ENCODE measurements around the gene BTBD9.

BTBD9 gene

DNA sequence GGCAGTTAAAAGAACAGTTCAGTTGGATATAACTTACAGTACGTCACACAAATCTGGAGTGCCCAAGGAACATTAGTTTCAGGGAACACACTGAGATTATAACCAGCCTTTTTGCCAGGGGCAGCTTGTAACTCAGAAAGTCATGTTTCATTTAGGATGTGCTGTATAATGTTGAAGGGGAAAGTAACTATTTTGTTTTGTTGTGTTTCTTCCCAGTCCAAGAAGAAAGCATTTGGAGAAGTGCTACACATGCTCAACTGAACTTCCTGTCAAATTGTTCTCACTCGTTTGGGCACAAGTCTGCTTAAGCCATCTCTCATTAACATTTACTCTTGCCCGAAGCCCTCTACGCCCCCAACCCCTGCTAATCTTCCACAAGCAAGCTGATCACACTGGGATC is 157.9 kb downstream of the BTBD9 start:
- no peak for DNase-seq (ENCODE audit: low read depth in 3 of 3)

DNA sequence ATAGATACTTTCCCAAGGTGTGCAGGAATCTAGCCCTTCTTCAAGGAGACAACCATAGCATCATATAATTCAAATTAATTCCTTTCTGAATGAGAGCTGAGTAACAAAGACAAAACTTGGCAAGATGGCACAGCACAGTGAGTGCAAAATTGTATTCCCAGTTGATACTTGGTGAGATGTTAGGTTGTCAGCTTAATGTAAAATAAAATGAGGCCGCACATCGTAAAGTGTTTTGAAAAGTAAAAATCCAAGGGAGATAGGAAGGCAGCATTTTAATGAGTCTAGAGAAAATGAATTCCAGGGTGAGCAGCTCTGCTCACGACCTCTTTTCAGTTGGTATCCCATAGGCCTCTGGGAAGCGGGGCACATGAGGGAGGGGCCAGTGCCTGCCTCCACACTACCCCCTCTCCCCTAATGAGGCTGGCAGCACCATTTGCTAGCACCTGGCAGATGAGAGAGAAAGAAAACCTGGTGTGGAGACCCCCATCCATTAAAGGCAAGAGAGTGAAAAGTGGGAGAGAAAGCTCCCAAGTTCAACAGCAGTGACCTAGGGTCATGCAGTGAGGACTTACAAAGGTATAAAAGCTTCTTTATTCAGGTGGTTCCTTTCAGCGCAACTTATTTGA is 158.4 kb downstream of the BTBD9 start:
- no peak for DNase-seq (ENCODE audit: low read depth in 3 of 3)

DNA sequence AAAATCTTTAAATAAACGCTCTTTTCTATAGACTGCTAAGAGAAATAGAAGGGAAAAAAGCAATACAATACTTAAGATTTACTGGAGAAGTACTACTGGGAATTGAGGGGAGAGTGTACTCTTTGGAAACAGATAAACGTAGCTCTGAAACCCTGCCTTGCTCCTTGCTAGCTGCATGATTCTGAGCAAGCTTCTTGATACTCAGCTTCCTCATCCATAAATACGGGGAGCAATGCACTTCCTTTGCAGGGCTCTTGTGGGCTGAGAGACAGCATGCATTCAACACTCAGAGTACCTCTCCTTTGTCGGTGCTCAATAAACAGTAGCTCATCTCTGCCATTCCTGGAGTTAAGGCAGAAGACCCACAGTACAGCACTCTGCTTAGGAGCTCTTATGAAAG is 159.7 kb downstream of the BTBD9 start:
- no peak for DNase-seq (ENCODE audit: low read depth in 3 of 3)

DNA sequence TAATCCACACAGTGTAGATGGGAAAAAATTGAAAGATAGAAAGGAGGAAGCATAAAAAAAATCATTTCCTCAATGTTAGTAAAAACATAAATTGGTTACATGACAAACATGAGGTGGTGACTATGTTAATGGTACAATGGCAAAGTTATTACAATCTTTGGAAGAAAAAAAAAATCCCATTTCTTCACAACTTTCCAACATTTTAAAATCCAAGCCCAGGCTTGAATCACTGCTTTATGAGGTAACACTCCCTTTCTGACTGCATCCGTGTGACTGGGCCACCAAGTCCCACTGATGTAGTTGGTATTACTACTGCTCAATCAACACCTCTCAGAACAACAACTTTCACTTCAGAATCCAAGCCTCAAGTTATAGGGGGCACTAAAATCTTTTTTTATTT is 160.4 kb downstream of the BTBD9 start:
- DNase-seq (ENCODE audit: low read depth in 3 of 3), result no peak

DNA sequence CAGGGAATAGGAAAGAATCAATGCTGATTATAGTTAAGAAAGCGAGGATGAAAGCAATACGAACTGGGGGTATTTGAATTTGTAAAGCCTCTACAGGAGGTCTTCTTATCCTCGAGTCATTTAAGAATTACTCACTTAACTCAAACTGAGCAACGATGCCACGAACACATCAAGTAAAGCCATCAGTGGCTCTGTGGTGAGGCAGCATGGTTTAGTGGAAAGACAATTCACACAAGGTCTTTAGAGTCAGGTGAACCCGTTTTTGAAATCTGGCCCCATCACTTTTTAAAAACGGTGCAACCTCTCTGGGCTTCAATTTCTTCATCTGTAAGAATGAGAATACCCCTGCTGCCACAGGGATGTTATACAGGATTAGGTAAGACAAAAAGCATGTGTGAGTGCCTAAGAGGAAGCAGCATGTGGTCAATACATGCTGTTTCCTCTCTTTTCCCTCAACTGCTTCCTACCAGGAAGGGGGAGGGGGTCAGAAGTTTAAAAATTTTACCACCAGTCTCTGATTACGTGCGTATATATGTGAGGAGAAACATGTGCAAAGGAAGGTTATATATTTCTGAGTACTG is 162.0 kb downstream of the BTBD9 start:
- DNase-seq (ENCODE audit: low read depth in 3 of 3), result no peak

DNA sequence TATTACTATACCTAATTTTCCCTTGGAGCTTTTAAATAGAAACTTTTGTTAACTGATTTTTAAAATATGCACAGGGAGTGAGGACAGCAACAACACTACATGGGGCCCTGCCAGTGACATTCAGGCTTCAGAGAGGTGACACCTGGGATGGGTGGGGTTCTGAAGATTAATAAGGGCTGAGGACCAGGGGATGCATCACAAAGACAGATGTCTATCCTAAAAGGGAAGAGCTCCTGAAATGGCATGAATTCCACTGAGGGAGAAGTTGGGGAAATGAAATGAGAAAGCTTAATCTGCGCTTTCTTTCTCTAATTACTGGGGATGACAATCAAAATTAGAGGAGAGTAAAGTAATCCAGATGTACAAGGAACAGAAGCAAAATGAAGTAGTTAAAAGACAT is 162.8 kb downstream of the BTBD9 start:
- DNase-seq (ENCODE audit: low read depth in 3 of 3), result no peak

DNA sequence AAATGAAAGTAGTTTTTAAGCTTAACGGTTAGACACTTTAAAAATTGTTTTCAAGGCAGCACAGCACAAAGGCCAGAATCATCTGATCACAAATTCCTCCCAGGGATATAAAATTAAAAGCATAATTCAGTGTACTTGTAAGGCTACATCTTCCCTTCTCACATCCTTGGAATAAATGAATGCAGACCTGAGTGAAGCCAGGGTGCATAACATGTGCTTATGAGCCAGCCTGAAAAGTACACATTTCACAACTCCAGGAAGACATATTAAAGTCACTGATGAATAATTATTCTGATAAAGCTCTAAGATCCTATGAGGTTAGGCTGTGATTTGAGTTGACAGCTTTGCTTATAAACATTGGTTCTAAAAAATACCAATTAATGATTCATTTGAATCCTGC is 163.6 kb downstream of the BTBD9 start:
- DNase-seq (ENCODE audit: low read depth in 3 of 3), result no peak

DNA sequence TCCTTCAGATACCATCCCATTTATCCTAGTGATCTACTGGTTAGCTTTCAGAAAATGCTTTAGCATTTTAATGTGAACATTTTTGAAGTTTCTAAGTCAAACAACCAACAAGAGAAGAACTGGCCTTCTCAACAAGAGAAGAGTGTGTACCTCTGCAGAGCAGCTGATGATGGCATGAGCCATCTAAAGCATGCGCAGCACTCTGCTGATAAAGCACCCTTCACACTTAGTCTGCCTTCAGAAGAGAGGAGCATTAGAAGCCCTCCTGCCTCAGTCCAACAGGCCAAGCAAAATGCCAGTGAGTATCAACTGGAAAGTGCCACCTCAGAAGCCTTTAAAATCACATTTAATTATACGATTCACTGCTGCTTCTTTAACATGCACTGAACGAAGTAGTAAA is 169.2 kb downstream of the BTBD9 start:
- no peak for DNase-seq (ENCODE audit: low read depth in 3 of 3)

DNA sequence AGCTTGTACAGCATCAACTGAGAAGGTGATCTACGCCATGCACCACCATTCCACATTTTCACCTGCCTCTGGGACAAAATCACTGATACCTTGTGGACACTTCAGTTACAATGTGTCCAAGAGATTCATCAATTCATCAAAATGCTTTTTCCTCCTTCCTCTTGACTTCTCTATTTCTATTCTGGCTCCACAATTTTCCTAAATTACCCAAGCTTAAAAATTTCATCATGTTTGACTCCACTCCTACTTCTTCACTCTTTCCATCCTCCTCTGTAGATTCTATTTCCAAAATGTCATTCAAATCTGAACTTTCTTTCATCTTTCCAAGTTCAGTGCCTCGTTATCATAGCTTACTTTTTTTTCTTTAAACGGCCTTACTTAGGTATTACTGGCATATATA is 172.2 kb downstream of the BTBD9 start:
- DNase-seq (ENCODE audit: low read depth in 3 of 3), result no peak

DNA sequence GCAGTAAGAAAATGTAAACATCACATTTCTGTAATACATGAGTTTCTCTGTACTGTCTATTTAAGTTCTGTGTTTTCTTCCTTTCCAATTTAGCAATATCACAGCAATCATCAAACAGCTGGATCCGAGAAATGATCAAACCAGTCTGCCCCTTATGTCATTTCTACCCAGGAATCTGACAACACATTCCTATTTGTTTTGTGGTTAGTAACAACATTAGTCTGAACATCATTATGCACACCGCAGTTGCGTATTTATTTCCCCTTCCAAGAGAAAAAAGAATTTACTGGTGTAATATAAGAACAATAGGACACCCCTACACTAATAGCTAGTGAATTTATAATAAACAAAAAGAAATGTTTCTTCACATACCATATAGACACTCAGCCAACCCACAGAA is 179.5 kb downstream of the BTBD9 start:
- DNase-seq (ENCODE audit: low read depth in 3 of 3), result no peak

DNA sequence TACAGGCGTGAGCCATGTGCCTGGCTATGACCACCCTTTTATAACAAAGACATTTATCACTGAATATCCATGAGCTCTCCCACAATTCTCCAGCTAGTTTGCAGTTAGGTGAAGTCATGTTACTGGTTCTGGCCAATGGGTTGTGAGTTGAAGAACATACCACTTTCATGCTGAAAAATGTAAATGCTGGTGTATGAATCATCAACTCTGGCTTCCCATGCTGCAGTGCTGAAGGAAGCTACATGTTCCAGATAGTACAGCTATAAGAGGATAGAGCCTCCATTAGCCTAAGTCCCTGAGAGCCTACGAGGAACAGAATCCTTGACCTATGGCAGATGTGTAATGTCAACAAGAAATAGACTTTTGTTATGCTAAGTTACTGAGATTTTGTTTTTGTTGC is 180.4 kb downstream of the BTBD9 start:
- DNase-seq (ENCODE audit: low read depth in 3 of 3), result no peak

DNA sequence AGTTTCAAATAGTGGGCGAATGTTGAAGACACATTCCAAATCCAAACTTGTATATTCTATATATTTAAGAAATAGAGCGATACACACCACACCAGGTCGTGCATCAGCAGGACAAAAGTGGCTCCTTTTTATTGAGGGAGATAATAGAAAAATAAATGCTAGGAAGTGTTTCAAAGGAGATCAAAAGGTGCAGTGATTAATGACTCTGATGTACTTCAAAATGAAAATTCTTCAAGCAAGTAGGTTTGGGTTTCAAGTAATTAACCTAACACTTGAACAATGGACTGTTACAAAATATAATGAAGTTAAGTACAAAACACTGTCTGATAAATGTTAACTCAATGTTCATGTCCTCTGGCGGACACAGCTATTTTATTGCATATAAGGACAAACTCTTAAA is 185.9 kb downstream of the BTBD9 start:
- DNase-seq (ENCODE audit: low read depth in 3 of 3), result no peak

DNA sequence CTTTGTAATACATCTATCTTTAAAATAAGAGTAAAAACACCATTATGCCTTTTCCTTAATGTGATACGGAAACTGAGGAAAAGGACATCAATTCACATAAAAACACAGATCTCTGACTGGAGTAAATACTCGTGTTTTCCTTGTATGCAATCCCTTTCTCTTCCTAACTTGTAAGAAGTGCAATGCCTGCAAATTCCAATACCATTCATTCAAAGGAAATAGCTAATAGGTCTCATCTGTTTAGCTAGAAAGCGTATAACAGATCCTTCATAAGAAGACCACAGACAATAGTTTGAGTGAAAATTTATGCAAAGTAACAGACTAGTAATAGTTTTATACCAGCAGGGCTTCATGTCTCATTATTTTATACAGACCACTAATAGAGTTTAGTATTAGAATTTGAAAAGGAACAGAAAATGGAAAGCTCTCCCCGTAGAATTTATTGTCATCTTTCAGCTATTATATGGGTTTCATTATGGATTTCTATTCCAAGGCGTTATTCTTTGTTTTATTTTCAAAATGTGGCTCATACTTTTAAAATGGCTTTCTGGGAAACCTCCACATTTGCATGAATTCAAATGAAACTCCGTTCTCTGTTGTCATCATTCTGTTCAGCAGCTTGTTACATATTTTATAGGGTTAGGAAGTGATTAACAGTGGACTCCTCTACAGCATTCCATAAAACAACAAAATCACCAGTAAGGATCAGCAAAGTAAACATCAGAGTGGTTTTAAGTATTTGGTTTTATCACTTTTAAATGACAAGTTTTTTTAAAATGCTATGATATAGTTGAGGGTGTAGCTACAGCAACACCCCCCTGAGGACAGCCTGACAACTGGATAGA is 186.7 kb downstream of the BTBD9 start:
- no peak for DNase-seq (ENCODE audit: low read depth in 3 of 3)

DNA sequence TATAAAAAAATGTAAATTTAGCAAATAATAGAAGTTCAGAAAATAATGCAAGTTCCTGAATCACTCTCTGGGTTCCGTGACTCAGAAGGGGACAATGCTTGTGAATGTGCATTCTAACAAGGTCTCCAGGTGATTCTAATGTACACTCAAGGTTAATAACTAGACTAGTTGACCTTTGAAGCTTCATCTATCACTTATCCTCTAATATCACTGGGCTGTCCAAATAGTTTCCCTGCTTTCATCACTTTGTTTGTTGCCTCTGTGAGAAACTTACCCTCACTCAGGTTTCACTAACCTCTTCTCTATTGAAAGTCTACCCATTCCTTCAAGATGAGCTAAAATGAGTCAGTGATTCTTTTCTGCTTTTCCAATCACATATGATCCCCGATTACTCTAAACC is 189.0 kb downstream of the BTBD9 start:
- DNase-seq (ENCODE audit: low read depth in 3 of 3), result no peak

DNA sequence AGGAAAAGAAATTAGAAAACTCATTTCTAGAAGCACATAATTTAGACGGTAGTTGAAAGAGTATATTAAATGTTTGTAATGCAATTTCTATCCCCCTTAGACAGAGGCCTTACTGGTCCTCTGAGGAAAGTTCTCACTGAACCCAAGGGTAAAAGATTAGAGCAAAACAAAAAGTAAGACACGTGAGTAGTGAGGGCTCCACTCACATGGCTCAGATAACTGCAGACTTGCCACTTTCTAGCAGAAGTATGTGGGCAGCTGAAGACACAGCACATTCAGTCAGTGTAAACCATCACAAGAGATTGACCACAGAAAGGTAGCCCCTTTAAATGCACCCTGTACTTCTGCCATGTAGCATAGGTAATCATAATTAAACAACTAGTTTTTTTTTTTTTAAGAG is 193.8 kb downstream of the BTBD9 start:
- no peak for DNase-seq (ENCODE audit: low read depth in 3 of 3)

DNA sequence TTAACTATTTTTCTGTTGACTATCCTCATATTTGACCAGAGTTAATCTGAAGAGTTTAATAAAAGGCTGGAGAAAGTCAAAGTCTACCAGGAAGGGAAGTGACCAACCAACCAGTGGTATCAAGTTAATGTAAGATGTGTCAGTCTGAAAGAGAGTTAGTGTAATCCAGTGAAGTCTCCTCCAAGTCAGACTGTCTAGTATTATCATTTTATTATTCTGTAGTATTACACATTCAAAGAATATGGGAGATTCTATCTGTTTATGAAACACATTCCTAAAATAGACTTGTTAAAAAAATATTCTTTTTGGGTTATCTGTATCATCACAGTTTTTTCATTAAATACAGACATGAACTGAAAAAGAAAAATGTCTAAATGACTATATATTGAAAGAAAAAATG is 194.4 kb downstream of the BTBD9 start:
- no peak for DNase-seq (ENCODE audit: low read depth in 3 of 3)

DNA sequence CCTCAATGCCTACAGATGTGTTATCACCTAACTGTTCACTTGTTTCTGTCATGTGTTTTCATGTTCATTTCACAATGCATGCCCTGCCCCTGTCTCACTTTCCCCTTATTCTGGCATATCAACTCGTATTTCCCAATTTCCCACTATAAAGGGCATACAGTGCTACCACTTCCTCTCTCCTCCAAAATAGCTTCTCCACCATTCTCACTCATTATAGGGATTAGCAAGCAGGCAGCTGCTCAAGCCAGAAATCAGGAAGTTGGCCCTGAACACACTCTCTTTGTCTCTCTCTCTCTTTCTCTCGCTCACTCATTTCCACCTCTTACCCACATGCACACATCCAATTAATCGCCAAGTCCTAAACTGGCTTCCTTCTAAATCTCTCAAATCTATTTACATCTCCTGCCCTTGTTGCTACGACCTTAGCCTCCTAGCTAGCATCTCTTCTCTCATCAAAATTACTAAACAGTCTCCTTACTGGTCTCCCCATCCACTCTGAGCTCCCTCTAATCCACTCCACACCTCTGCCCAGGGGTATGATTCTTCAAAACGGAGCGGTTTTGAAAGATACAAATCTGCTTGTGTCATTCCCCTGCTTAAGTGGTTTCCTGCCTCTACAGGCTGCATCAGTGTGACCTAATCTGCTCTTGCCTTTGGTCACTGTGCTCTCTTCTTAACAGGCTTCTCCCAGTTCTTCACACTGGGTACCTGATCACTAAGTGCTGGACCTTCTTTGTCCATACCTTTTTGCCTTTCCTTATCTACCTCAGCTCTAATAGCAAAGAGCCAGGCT is 196.2 kb downstream of the BTBD9 start:
- no peak for DNase-seq (ENCODE audit: low read depth in 3 of 3)

DNA sequence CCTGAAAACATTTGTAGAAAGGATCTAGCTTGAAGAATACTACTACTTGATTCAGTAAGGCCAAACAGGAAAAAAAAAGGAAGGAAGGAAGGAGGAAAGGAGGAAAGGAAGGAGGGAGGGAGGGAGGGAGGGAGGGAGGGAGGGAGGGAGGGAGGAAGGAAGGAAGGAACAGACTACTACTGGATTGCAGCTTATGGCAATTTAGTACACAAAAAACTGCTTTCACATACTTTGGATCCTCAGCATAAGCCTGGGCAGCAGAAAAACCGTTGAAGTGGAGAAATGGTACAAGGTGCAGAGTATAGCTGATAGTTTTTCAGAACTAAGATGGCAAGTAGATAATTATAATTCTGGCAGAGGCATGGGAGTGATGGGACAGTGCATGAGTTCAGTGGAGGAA is 201.6 kb downstream of the BTBD9 start:
- no peak for DNase-seq (ENCODE audit: low read depth in 3 of 3)

DNA sequence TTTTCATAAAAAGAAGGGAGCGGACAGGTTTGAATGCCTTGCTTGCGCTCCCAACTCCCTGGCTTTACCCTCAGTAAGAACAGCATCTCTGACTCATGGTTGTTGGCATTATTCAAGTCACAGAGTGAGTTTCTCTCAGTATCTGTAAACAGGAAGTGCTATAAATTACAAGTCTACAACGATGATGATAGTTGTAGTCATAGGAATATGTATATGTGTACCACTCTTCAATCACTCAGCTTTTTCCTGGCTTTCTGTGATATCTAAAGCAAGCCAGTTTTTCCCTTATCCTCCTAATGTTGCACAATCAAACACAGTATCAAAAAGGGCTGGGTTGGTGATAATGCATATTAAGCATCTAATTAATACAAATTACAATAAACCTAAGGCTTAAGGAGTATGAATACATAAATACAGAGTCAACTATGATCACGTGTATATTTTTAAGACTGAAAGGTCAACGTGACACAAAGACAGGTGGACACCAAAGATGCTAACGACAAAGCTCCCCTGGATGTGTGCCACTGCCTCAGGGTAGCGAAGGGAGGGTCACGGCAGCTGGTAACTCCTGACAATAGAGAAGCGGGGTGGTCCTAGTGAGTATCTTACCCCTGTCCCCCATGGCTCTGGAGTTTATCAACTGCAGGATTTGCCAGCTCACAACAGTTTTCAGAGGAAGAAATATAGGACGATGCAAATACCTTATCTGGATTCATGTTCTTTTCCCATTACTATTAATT is 202.8 kb downstream of the BTBD9 start:
- no peak for DNase-seq (ENCODE audit: low read depth in 3 of 3)

DNA sequence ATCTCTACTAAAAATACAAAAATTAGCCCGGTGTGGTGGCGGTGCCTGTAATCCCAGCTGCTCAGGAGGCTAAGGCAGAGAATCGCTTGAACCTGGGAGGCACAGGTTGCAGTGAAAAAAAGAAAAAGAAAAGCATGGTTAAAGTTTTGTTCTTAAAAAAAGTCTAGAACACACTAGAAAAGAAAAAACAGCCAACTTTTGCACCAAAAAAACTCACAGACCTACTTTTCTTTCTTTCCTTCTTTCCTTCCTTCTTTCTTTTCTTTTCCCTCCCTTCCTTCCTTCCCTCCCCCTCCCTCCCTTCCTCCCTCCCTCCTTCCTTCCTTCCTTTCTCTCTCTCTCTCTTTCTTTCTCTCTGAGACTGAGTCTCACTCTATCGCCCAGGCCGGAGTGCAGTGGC is 204.4 kb downstream of the BTBD9 start:
- no peak for DNase-seq (ENCODE audit: low read depth in 3 of 3)

DNA sequence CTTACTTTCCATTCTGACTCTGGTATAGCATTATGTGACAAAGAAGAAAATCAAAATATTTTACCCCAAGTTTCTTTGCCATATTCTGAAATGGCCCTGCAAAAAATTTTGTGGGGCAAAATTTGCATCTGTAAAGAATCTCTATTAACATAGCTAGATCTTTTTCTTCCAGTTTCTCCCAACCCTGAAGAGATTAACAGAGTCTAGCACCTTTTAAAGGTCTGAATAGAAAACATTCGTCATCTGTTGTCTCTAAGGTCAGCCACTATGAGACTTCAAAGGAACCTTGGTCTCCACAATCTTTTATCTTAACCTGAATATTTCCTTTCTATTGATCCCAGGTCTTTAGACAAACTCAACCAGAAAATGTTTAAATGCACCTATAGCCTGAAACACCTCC is 205.7 kb downstream of the BTBD9 start:
- DNase-seq (ENCODE audit: low read depth in 3 of 3), result no peak

DNA sequence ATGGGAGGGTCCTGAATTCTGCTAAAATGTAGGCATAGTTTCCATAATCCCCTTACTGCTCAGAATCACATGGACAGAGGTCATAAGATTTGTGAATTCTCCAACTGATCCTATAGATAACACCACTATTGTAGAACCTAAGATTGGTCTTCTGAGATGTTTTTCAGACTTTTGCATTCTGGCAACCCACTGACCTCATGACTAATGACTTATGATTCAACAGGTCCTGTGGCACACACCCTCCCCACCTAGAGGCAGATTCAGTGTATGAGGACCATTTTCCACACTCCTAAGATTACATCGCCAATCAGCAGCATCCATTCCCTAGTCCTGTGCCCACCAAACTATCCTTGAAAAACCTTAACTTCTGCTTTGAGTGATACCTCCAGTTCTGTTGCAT is 207.2 kb downstream of the BTBD9 start:
- DNase-seq (ENCODE audit: low read depth in 3 of 3), result no peak
